Common myeloid progenitor, CD34-positive (primary cell): ENCODE measurements around the gene KRTAP9-3.
A peak's percentile ranks its signal among the peaks of the same experiment; 100 is the strongest.
"Not testable (repeated sequence)": the region's sequence is repeated elsewhere in the genome, so short reads cannot be mapped to it uniquely, and the experiment has no call there.

Experiments
- CTCF ChIA-PET: fragments of 350-600 bp; sonication (Branson Sonifier 250); formaldehyde crosslinking; loops from one replicate; lab custom pipeline; 2021; ENCODE audit warnings: antibody characterized with exemption; lab: Charles Lee
- POLR2A ChIA-PET: fragments of 350-600 bp; sonication (Branson Sonifier 250); formaldehyde crosslinking; loops from one replicate; lab custom pipeline; 2021; ENCODE audit warnings: antibody characterized with exemption; lab: Charles Lee
- DNase-seq, 3 donors: peaks; one replicate each; pipeline versions ENCODE4 v3.0.0 to v3.0.0-alpha.2; 2013
- H3K27ac ChIP-seq, 2 experiments: 1 replicate in 1 of 2; 2 replicates in 1 of 2; pipeline ENCODE4 v1.7.0; 2013; ENCODE audit warnings: inconsistent platforms in 2 of 2, low read length in 2 of 2, mild to moderate bottlenecking in 2 of 2, low read depth in 1 of 2, moderate library complexity in 1 of 2; ENCODE audit not compliant: severe bottlenecking in 2 of 2, insufficient read depth in 1 of 2, poor library complexity in 1 of 2
- H3K27me3 ChIP-seq, 5 experiments: replicated peaks in 2 of 5; 1 replicate in 3 of 5; 2 replicates in 2 of 5; pipeline versions ENCODE4 v1.6.1 to v1.7.0; 2013; ENCODE audit warnings: low read length in 4 of 5, mild to moderate bottlenecking in 2 of 5, moderate library complexity in 2 of 5, inconsistent platforms in 1 of 5; ENCODE audit not compliant: insufficient read depth in 5 of 5, control insufficient read depth in 4 of 5
- H3K36me3 ChIP-seq, 4 experiments: 1 replicate in 2 of 4; 2 replicates in 2 of 4; pipeline versions ENCODE4 v1.6.1 to v1.7.0; 2013; ENCODE audit warnings: low read length in 3 of 4, control low read depth in 1 of 4, mild to moderate bottlenecking in 1 of 4; ENCODE audit not compliant: control insufficient read depth in 4 of 4, insufficient read depth in 4 of 4
- H3K4me1 ChIP-seq, 4 experiments: 1 replicate in 3 of 4; 2 replicates in 1 of 4; pipeline versions ENCODE4 v1.6.1 to v1.7.1; 2013; ENCODE audit warnings: low read length in 3 of 4, mild to moderate bottlenecking in 3 of 4, control low read depth in 1 of 4, inconsistent platforms in 1 of 4, moderate library complexity in 1 of 4; ENCODE audit not compliant: control insufficient read depth in 4 of 4, insufficient read depth in 4 of 4; ENCODE audit errors: control extremely low read depth in 1 of 4
- H3K4me3 ChIP-seq, 7 experiments: 1 replicate in 4 of 7; 2 replicates in 3 of 7; pipeline versions ENCODE4 v1.5.1 to v1.7.0; 2013; ENCODE audit warnings: mild to moderate bottlenecking in 7 of 7, low read length in 6 of 7, moderate library complexity in 6 of 7, inconsistent platforms in 2 of 7, low read depth in 2 of 7, control low read depth in 1 of 7; ENCODE audit not compliant: insufficient read depth in 4 of 7, control insufficient read depth in 1 of 7; ENCODE audit errors: extremely low read depth in 1 of 7
- H3K9me3 ChIP-seq, 5 experiments: 1 replicate in 4 of 5; 2 replicates in 1 of 5; pipeline versions ENCODE4 v1.6.1 to v1.7.1; 2013; ENCODE audit warnings: low read length in 4 of 5, mild to moderate bottlenecking in 2 of 5, inconsistent platforms in 1 of 5, low read depth in 1 of 5, moderate library complexity in 1 of 5; ENCODE audit not compliant: control insufficient read depth in 4 of 5, insufficient read depth in 2 of 5; ENCODE audit errors: control extremely low read depth in 1 of 5
- WGBS: methylation state at CpG from one replicate; pipeline ENCODE4 v1.1.5; 2013; ENCODE audit not compliant: insufficient coverage; 5-methylcytosine and 5-hydroxymethylcytosine counted together

Gene KRTAP9-3

DNA sequence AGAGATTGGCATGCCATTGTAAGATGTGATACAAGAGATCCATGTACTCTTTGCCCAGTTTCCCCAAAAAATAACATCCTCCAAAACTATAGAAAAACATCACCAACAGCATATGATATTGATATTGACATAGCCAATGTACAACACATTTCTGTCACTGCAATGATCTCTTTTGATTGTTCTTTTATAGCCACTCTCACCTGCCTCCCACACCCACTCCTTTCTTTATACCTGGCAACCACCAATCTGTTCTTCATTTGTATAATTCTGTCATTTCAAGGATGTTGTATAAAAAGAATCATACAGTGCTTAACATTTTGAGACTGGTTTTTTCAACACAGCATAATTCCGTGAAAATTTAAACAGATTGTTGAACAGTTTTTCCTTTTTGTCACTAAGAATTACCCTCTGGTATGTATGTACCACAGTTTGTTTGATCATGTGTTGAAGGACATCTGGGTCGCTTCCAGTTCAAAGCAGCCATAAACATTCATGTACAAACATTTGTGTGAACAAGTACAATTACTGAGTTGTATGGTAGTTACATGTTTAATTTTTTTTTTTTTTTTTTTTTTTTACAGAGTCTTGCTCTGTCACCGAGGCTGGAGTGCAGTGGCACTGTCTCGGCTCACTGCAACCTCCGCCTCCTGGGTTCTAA lies 32.7 kb upstream of the KRTAP9-3 start:
- ChIA-PET POLR2A (no interaction called here), CTCF (no interaction called here)
- Histone ChIP-seq H3K36me3 (no peaks in the 10 kb centered on the region), H3K27me3 (no peaks in the 10 kb centered on the region), H3K4me3 (no peak overlapping the region), H3K9me3 (peaks cover 0 to 2% (median 0%) of the 10 kb centered on the region in 5 experiments), H3K4me1 (no peaks in the 10 kb centered on the region), H3K27ac (no peak overlapping the region)
- no peak for DNase-seq
- 94% methylated on average over 3 of the region's 5 CpGs for WGBS

DNA sequence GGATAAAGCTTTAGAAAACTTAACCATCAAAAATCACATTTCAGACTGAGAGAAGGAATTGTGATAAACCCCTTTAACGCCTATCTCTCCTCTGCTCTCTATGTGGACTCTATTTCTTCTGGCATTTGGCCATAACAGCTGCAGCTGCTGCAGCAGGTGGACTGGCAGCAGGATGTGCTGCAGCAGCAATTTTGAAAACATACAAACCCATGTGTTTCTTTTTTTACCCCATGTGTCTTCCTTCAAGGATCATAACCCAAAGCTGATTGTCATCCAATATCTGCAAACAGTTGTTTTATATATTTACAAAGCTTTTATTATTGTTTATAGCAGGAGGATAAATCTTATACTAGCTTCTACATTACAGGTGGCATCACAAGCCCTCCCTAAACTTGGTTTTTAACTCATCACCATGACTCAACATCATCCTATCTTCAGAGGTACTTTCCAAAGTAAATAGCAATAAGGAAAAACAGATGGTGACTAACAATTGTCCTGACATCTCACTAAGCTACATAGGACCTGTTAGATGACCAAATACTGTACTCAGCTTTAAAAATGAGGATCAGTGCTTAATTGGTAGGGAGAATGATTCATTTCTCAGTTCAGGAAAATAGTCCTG lies 20.3 kb upstream of the KRTAP9-3 start:
- H3K27ac ChIP-seq = no peak overlapping the region
- no peaks in the 10 kb centered on the region for H3K36me3 ChIP-seq
- POLR2A ChIA-PET = no interaction called here
- no peak overlapping the region for H3K4me3 ChIP-seq
- H3K9me3 ChIP-seq = peaks cover 0 to 1% (median 0%) of the 10 kb centered on the region in 5 experiments
- peaks cover 0 to 5% (median 0%) of the 10 kb centered on the region in 5 experiments for H3K27me3 ChIP-seq
- no peaks in the 10 kb centered on the region for H3K4me1 ChIP-seq
- CTCF ChIA-PET = no interaction called here
- WGBS = 100% methylated on average over 1 of the region's 1 CpG
- peak in 1 of 3 donors; percentile 6 for DNase-seq

DNA sequence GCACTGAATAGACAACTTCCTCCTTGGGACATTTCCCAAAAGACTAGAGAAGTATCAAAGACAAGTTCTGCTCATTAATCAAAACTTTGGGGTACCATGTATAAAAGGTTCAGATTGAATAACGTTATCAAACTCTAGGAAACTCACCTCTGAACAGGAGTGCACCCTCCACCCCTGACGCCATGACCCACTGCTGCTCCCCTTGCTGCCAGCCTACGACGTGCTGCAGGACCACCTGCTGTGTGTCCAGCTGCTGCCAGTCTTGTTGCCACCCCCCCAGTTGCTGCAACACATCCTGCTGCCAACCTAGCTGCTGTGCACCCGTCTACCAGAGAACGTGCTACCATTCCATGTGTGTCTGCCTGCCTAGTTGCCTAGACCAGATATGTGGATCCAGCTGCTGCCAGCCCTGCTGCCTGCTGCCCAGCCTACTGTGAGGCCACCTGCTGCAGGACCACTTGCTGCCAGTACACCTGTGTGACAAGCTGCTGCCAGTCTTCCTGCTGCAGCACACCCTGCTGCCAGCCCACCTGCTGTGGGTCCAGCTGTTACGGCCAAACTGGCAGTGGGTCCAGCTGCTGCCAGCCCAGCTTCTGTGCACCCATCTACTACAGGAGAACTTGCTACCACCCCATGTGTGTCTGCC lies 19.6 kb upstream of the KRTAP9-3 start:
- no peak for DNase-seq
- H3K27me3 ChIP-seq = peaks cover 0 to 5% (median 0%) of the 10 kb centered on the region in 5 experiments
- H3K4me1 ChIP-seq = no peaks in the 10 kb centered on the region
- H3K4me3 ChIP-seq = no peak overlapping the region
- H3K9me3 ChIP-seq = peaks cover 0 to 1% (median 0%) of the 10 kb centered on the region in 5 experiments
- 88% methylated on average over 7 of the region's 7 CpGs for WGBS
- ChIA-PET CTCF (no interaction called here), POLR2A (no interaction called here)
- H3K36me3 ChIP-seq = no peaks in the 10 kb centered on the region
- no peak overlapping the region for H3K27ac ChIP-seq

DNA sequence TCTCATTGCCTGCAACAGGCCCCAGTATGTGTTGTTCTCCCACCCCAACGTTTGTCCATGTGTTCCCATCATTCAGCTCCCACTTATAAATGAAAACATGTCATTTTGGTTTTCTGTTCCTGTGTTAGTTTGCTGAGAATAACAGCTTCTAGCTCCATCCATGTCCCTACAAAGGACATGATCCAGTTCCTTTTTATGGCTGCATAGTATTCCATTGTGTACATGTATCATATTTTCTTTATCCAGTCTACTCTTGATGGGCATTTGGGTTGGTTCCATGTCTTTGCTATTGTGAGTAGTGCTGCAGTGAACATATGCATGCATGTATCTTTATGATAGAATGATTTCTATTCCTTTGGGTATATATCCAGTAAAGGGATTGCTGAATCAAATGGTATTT lies 16.6 kb upstream of the KRTAP9-3 start:
- no peak overlapping the region for H3K27ac ChIP-seq
- no peaks in the 10 kb centered on the region for H3K9me3 ChIP-seq
- no peak overlapping the region for H3K4me3 ChIP-seq
- ChIA-PET POLR2A (no interaction called here), CTCF (no interaction called here)
- no CpG with 5 or more reads among the region's 1 CpG for WGBS
- no peak for DNase-seq
- H3K36me3 ChIP-seq = no peaks in the 10 kb centered on the region
- no peaks in the 10 kb centered on the region for H3K27me3 ChIP-seq
- no peaks in the 10 kb centered on the region for H3K4me1 ChIP-seq

DNA sequence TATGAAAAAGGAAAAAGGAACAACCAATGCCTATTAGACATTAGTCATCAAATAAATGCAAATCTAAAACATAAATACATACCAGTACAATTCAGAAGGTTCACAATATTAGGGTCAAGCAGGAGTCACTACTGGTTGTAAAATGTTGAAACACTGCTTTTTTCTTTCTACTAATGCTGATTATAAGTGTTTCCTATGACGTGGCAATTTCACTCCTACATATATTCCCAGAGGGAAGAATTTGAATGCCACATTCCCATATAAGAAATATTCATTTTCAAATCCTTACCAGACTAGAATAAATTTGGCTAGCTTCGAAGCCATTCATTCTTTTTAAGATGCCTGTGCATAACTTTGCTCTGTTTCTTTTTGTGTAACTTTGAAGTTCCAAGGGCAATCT lies 8.4 kb upstream of the KRTAP9-3 start:
- Histone ChIP-seq H3K9me3 (no peaks in the 10 kb centered on the region), H3K27ac (no peak overlapping the region), H3K27me3 (no peaks in the 10 kb centered on the region), H3K4me3 (no peak overlapping the region), H3K36me3 (no peaks in the 10 kb centered on the region), H3K4me1 (no peaks in the 10 kb centered on the region)
- ChIA-PET POLR2A (no interaction called here), CTCF (no interaction called here)
- no CpG with 5 or more reads among the region's 2 CpGs for WGBS
- DNase-seq = no peak

DNA sequence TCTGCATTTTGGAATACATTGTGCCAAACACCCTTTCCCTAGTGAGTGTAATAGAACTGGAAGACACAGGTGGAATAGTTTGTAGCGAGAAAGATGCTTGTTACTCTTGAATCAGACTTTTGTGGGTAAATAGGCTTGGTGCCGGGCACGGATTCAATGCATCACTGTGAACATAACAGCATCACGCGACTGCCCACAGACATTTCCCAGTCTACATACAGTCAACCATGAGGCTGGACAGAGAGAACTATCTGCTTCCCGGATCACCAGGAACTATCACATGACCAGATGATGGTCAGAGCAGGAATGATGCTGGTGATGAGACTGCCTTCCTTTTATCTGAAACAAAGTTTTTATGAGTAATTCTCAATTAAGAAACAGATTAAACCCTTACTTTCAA lies 6.2 kb upstream of the KRTAP9-3 start:
- H3K27me3 ChIP-seq = no peaks in the 10 kb centered on the region
- DNase-seq = no peak
- H3K4me1 ChIP-seq = no peaks in the 10 kb centered on the region
- POLR2A ChIA-PET = no interaction called here
- no peaks in the 10 kb centered on the region for H3K36me3 ChIP-seq
- CTCF ChIA-PET = no interaction called here
- no peak overlapping the region for H3K4me3 ChIP-seq
- H3K27ac ChIP-seq = no peak overlapping the region
- WGBS = 100% methylated on average over 1 of the region's 6 CpGs
- H3K9me3 ChIP-seq = no peaks in the 10 kb centered on the region

DNA sequence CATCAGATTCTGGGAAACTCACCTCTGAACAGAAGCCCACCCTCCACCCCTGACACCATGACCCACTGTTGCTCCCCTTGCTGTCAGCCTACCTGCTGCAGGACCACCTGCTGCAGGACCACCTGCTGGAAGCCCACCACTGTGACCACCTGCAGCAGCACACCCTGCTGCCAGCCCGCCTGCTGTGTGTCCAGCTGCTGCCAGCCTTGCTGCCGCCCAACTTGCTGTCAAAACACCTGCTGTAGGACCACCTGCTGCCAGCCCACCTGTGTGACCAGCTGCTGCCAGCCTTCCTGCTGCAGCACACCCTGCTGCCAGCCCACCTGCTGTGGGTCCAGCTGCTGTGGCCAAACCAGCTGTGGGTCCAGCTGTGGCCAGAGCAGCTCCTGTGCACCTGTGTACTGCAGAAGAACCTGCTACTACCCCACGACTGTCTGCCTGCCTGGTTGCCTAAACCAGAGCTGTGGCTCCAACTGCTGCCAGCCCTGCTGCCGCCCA lies 5.6 kb upstream of the KRTAP9-3 start, which contains the start of gene KRTAP9-2:
Gene KRTAP9-2, plus strand, starts transcription at position 51 of the 498 bp plus-strand sequence. Its CDS starts 7 bp downstream, at position 58.
- POLR2A ChIA-PET, H3K4me1 ChIP-seq, H3K27ac ChIP-seq, DNase-seq, H3K36me3 ChIP-seq, H3K27me3 ChIP-seq, H3K4me3 ChIP-seq, H3K9me3 ChIP-seq, CTCF ChIA-PET: not testable (repeated sequence)
- WGBS = 40% methylated on average over 1 of the region's 4 CpGs
